Body of pancreas (tissue), 4 donors: ENCODE measurements around the gene JPH3.

ENCODE experiments used
- CTCF ChIP-seq, 7 experiments: fragments of 450-650 bp in 4 of 7; fragments of 200-600 bp in 3 of 7; sonication (generic) in 3 of 7; IDR thresholded peaks; one replicate each; pipeline ENCODE4 v1.5.1; 2016 to 2019; ENCODE audit warnings: antibody characterized with exemption in 7 of 7
- POLR2A ChIP-seq, 3 donors: fragments of 450-650 bp; IDR thresholded peaks; one replicate each; pipeline ENCODE4 v1.6.1; 2016; ENCODE audit warnings: antibody characterized with exemption in 3 of 3, mild to moderate bottlenecking in 2 of 3

GRCh38 chr16:87621976-87622713 is 19.8 kb downstream of the JPH3 start:
- no peak for TF ChIP-seq CTCF (IDR thresholded peaks at IDR 0.05)
- no peak for TF ChIP-seq POLR2A (IDR thresholded peaks at IDR 0.05)
